Measurements from ENCODE around the gene FXYD4.

- TF ChIP-seq, protein P1, sequence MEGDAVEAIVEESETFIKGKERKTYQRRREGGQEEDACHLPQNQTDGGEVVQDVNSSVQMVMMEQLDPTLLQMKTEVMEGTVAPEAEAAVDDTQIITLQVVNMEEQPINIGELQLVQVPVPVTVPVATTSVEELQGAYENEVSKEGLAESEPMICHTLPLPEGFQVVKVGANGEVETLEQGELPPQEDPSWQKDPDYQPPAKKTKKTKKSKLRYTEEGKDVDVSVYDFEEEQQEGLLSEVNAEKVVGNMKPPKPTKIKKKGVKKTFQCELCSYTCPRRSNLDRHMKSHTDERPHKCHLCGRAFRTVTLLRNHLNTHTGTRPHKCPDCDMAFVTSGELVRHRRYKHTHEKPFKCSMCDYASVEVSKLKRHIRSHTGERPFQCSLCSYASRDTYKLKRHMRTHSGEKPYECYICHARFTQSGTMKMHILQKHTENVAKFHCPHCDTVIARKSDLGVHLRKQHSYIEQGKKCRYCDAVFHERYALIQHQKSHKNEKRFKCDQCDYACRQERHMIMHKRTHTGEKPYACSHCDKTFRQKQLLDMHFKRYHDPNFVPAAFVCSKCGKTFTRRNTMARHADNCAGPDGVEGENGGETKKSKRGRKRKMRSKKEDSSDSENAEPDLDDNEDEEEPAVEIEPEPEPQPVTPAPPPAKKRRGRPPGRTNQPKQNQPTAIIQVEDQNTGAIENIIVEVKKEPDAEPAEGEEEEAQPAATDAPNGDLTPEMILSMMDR (IDR thresholded peaks at IDR 0.05) = no peak
- TF ChIP-seq POLR2A (IDR thresholded peaks at IDR 0.05) = peak in 1 of 2 donors; percentile 85
Observed at GRCh38 chr10:43420369-43421200, 49.1 kb downstream of the FXYD4 start.
